ENCODE results near the gene TBCD.

Gene TBCD

DNA sequence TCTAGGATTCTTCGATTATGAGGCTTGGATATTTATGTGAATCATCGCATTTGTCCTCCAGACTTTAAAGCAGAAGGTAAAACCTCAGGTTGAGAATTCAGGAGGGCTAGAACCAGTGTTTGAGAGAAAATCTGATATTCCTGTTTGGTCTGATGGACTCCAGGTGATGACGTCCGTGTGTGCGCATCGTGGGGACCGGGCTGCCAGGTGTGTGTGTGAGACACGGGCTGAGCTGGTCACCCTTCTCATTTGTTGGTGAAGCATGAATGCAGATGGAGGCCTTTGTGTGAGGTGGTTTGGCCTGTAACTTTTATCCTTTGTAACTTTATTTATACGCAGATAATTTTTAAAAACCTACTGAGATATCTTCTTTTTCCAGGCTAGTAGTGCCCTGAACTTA is 45.2 kb downstream of the TBCD start:
- Histone ChIP-seq H3K79me2 (ENCODE audit: control insufficient read depth, insufficient read depth, low read length, unreplicated experiment) (no peaks in the 10 kb centered on the region), H3K4me3 (ENCODE audit: low read depth, low read length) (no peak overlapping the region), H3K27me3 (ENCODE audit: insufficient read depth, low read length) (no peaks in the 10 kb centered on the region), H3K4me1 (ENCODE audit: control insufficient read depth, insufficient read depth, low read length, unreplicated experiment) (no peaks in the 10 kb centered on the region), H2AFZ (ENCODE audit: low read length, unreplicated experiment) (no peak overlapping the region), H3K27ac (ENCODE audit: low read depth, low read length) (no peak overlapping the region), H3K36me3 (ENCODE audit: insufficient read depth, low read length) (peaks cover 6% of the 10 kb centered on the region; the same call in 1 of the 2 replicates)

DNA sequence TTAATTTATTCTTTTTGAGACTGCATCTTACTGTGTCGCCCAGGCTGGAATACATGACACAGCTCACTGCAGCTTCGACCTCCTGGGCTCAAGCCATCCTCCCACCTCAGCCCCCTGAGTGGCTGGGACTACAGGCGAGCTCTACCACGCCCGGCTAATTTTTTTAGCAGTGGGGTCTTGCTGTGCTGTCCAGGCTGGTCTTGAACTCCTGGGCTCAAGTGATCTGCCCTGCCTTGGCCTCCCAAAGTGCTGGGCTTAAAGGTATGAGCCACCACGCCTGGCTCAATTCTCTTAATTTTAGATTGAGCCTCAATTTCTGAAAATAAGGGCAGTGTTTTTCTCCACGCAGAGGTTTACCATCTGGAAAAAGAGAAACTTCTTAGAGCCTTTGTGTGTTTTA is 46.9 kb downstream of the TBCD start:
- Histone ChIP-seq H3K27ac (ENCODE audit: low read depth, low read length) (no peak overlapping the region), H3K36me3 (ENCODE audit: insufficient read depth, low read length) (peaks cover 6% of the 10 kb centered on the region; the same call in 1 of the 2 replicates), H3K4me3 (ENCODE audit: low read depth, low read length) (no peak overlapping the region), H3K79me2 (ENCODE audit: control insufficient read depth, insufficient read depth, low read length, unreplicated experiment) (peaks cover 6% of the 10 kb centered on the region), H3K27me3 (ENCODE audit: insufficient read depth, low read length) (no peaks in the 10 kb centered on the region), H3K4me1 (ENCODE audit: control insufficient read depth, insufficient read depth, low read length, unreplicated experiment) (peaks cover 7% of the 10 kb centered on the region), H2AFZ (ENCODE audit: low read length, unreplicated experiment) (no peak overlapping the region)

DNA sequence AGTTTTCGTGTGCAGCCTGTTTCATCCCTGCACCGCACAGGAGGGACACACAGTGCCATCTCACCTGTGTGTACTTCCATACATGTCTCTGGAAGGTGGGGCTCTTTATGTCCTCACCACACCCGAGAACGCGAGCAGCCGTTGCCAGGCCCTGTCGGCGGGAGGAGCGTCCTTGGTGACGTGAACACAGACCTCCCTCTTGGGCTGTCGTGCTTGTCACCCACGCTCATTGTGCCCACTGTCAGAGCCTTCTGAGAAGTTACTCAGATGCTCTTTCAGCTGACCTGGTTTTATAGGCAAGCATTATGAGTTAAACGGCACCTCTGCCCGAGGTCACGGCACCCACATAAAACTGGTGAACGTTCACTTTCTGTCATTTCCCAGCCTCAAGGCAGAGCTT is 47.7 kb downstream of the TBCD start:
- Histone ChIP-seq H3K4me3 (ENCODE audit: low read depth, low read length) (no peak overlapping the region), H3K27ac (ENCODE audit: low read depth, low read length) (no peak overlapping the region), H3K79me2 (ENCODE audit: control insufficient read depth, insufficient read depth, low read length, unreplicated experiment) (peaks cover 10% of the 10 kb centered on the region), H2AFZ (ENCODE audit: low read length, unreplicated experiment) (no peak overlapping the region), H3K27me3 (ENCODE audit: insufficient read depth, low read length) (no peaks in the 10 kb centered on the region), H3K4me1 (ENCODE audit: control insufficient read depth, insufficient read depth, low read length, unreplicated experiment) (peaks cover 7% of the 10 kb centered on the region), H3K36me3 (ENCODE audit: insufficient read depth, low read length) (peaks cover 6% of the 10 kb centered on the region; the same call in 1 of the 2 replicates)

DNA sequence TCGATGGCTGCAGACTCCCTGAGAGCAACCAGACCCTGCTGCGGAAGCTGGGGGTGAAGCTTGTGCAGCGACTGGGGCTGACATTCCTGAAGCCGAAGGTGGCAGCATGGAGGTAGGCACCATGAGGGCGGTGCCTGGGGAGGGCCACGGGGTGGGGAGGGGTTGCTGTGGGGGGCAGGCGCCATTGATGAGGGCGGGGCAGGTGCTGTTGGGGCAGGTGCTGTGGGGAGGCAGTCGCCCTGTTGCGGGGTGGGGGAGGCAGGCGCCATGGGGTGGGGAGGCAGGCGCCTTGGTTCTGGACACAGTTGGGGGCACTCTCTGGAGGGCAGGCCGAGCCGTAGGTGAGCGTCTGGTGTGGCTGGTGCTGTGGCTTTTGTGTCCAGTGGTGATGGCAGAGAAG is 49.0 kb downstream of the TBCD start:
- Histone ChIP-seq H3K27ac (ENCODE audit: low read depth, low read length) (no peak overlapping the region), H3K27me3 (ENCODE audit: insufficient read depth, low read length) (no peaks in the 10 kb centered on the region), H3K79me2 (ENCODE audit: control insufficient read depth, insufficient read depth, low read length, unreplicated experiment) (peaks cover 14% of the 10 kb centered on the region), H3K4me3 (ENCODE audit: low read depth, low read length) (no peak overlapping the region), H3K36me3 (ENCODE audit: insufficient read depth, low read length) (peaks cover 6% of the 10 kb centered on the region; the same call in 1 of the 2 replicates), H2AFZ (ENCODE audit: low read length, unreplicated experiment) (no peak overlapping the region), H3K4me1 (ENCODE audit: control insufficient read depth, insufficient read depth, low read length, unreplicated experiment) (peaks cover 12% of the 10 kb centered on the region)

DNA sequence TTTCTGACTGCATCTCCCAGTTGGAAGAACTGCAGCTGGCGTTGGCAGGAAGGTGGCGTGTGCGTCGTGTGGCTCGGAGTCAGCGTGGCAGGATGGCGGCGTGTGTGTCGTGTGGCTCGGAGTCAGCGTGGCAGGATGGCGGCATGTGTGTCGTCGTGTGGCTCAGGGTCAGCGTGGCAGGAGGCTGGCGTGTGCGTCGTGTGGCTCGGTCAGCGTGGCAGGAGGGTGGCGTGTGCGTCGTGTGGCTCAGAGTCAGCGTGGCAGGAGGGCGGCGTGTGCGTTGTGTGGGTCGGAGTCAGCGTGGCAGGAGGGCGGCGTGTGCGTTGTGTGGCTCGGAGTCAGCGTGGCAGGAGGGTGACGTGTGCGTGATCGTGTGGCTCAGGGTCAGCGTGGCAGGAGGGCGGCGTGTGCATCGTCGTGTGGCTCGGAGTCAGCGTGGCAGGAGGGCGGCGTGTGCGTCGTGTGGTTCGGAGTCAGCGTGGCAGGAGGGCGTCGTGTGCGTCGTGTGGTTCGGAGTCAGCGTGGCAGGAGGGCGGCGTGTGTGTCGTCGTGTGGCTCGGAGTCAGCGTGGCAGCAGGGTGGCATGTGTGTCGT is 49.6 kb downstream of the TBCD start:
- no peak overlapping the region for H3K27ac ChIP-seq (ENCODE audit: low read depth, low read length)
- H3K36me3 ChIP-seq (ENCODE audit: insufficient read depth, low read length): peaks cover 6% of the 10 kb centered on the region; the same call in 1 of the 2 replicates
- peaks cover 12% of the 10 kb centered on the region for H3K4me1 ChIP-seq (ENCODE audit: control insufficient read depth, insufficient read depth, low read length, unreplicated experiment)
- no peaks in the 10 kb centered on the region for H3K27me3 ChIP-seq (ENCODE audit: insufficient read depth, low read length)
- H3K4me3 ChIP-seq (ENCODE audit: low read depth, low read length): peak overlapping the region; percentile 82; the same call in 1 of the 2 replicates
- H2AFZ ChIP-seq (ENCODE audit: low read length, unreplicated experiment): no peak overlapping the region
- peaks cover 14% of the 10 kb centered on the region for H3K79me2 ChIP-seq (ENCODE audit: control insufficient read depth, insufficient read depth, low read length, unreplicated experiment)

DNA sequence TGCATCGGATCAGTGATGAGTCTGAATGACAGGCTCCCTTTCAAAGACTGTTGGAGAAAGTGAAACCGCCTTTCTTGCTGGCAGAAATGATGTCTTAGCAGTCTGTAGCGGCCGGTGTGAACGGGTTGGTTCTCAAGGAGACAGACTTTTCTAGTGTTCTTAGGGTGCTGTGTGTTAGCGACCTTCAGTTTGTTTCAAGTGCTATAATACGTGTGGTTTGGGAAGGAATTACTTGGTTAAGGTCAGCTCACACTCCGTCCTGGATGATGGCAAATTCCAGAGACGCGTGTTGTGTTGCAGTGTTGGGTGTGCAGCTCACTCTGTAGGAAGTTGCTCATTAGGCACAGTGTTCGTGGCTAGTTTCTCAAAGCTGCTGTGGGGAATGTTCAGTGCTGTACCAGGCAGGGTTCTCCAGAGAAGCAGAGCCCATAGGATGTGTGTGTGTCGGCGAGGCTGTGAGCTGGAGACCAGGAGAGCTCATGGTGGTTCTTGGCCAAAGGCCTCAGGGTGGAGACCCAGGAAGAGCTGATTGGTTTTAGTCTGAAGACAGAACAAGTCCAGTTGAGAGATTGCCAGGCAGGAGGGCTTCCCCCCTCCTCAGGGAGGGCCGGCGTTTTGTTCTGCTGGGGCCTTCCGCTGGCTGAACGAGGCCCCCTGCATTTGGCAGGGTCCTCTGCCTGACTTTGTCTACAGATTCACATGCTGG is 50.4 kb downstream of the TBCD start:
- Histone ChIP-seq H3K4me1 (ENCODE audit: control insufficient read depth, insufficient read depth, low read length, unreplicated experiment) (peaks cover 12% of the 10 kb centered on the region), H2AFZ (ENCODE audit: low read length, unreplicated experiment) (peak overlapping the region; percentile 89), H3K36me3 (ENCODE audit: insufficient read depth, low read length) (peaks cover 6% of the 10 kb centered on the region; the same call in 1 of the 2 replicates), H3K27me3 (ENCODE audit: insufficient read depth, low read length) (no peaks in the 10 kb centered on the region), H3K27ac (ENCODE audit: low read depth, low read length) (peak overlapping the region; percentile 80), H3K79me2 (ENCODE audit: control insufficient read depth, insufficient read depth, low read length, unreplicated experiment) (peaks cover 14% of the 10 kb centered on the region), H3K4me3 (ENCODE audit: low read depth, low read length) (peak overlapping the region; percentile 82)

DNA sequence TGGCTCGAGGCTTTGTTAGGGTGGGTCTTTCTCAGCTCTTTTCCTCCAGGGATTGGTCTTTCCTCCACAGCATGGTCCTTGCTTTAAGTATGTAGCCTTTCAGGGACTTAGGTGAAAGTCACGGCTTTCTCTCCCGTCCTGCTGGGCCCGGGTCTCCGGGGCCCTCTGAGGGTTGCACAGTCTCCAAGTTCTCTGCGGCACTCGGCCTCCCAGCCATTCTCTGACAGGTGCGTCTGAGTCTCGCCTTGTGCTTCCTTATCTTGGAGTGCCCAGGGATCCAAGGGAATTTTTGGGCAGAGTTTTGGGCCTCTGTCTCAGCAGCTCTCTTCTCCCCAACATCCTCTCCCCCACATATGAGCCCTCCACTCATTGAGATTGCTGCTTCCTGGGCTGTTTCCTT is 51.3 kb downstream of the TBCD start:
- Histone ChIP-seq H3K79me2 (ENCODE audit: control insufficient read depth, insufficient read depth, low read length, unreplicated experiment) (peaks cover 14% of the 10 kb centered on the region), H3K27me3 (ENCODE audit: insufficient read depth, low read length) (no peaks in the 10 kb centered on the region), H3K4me3 (ENCODE audit: low read depth, low read length) (no peak overlapping the region), H3K27ac (ENCODE audit: low read depth, low read length) (no peak overlapping the region), H3K36me3 (ENCODE audit: insufficient read depth, low read length) (peaks cover 6% of the 10 kb centered on the region; the same call in 1 of the 2 replicates), H3K4me1 (ENCODE audit: control insufficient read depth, insufficient read depth, low read length, unreplicated experiment) (peaks cover 12% of the 10 kb centered on the region), H2AFZ (ENCODE audit: low read length, unreplicated experiment) (no peak overlapping the region)

DNA sequence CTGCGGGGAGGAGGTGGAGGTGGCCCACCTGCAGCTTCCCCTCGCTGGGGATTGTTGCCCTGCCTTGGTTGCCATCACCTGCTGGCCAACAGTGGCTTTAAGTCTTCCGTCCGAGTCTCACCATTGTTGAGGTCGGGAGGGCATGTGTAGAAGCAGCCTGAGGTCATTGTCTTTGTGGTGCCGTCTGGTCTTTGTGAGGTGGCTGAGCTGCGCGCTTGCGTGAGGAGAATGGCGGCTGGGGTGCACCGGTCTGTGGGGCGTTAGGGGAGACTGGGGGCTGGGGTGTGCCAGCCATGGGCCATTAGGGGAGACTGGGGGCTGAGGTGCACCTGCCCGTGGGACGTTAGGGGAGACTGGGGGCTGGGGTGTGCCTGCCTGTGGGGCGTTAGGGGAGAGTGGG is 51.7 kb downstream of the TBCD start:
- Histone ChIP-seq H3K36me3 (ENCODE audit: insufficient read depth, low read length) (peaks cover 6% of the 10 kb centered on the region; the same call in 1 of the 2 replicates), H3K27me3 (ENCODE audit: insufficient read depth, low read length) (no peaks in the 10 kb centered on the region), H3K27ac (ENCODE audit: low read depth, low read length) (no peak overlapping the region), H2AFZ (ENCODE audit: low read length, unreplicated experiment) (no peak overlapping the region), H3K4me1 (ENCODE audit: control insufficient read depth, insufficient read depth, low read length, unreplicated experiment) (peaks cover 12% of the 10 kb centered on the region), H3K79me2 (ENCODE audit: control insufficient read depth, insufficient read depth, low read length, unreplicated experiment) (peaks cover 14% of the 10 kb centered on the region), H3K4me3 (ENCODE audit: low read depth, low read length) (no peak overlapping the region)

DNA sequence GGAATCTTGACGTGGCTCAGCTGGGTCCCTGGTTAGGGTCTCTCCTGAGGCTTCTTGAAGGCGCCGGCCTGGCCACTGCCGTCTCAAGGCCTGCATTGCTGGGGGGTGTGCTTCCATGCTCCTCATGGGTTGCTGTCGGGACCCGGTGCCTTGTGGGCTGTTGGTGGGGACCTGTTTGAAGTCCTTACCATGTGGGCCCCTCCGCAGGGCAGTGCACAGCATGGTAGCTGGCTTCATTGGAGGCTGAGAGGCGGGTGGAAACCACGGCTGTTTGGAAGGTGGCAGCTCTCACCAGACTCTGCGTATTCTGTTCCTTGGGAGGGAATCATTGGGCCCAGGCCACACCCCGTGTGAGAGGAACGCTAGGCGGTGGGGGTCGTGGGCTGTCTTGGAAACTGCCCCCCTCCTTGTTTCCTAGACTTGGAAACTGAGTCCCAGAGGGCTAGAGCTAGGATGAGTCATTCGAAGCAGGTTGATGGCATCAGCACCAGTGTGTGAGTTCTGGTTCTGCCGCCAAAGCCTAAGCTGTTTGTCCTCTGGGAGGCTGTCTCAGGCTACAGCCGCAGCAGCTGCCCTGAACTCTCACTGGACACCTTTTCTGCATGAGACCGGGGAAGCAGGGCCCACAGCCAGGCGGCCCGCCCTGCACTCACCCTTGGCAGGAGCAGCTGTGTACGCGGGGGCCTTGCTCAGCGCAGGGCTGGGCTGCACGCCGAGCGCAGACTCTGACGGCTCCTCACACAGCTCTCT is 52.8 kb downstream of the TBCD start:
- H3K4me1 ChIP-seq (ENCODE audit: control insufficient read depth, insufficient read depth, low read length, unreplicated experiment): peaks cover 12% of the 10 kb centered on the region
- H3K36me3 ChIP-seq (ENCODE audit: insufficient read depth, low read length): peaks cover 6% of the 10 kb centered on the region; the same call in 1 of the 2 replicates
- no peak overlapping the region for H3K4me3 ChIP-seq (ENCODE audit: low read depth, low read length)
- H3K79me2 ChIP-seq (ENCODE audit: control insufficient read depth, insufficient read depth, low read length, unreplicated experiment): peaks cover 14% of the 10 kb centered on the region
- no peak overlapping the region for H3K27ac ChIP-seq (ENCODE audit: low read depth, low read length)
- H3K27me3 ChIP-seq (ENCODE audit: insufficient read depth, low read length): no peaks in the 10 kb centered on the region
- H2AFZ ChIP-seq (ENCODE audit: low read length, unreplicated experiment): no peak overlapping the region

DNA sequence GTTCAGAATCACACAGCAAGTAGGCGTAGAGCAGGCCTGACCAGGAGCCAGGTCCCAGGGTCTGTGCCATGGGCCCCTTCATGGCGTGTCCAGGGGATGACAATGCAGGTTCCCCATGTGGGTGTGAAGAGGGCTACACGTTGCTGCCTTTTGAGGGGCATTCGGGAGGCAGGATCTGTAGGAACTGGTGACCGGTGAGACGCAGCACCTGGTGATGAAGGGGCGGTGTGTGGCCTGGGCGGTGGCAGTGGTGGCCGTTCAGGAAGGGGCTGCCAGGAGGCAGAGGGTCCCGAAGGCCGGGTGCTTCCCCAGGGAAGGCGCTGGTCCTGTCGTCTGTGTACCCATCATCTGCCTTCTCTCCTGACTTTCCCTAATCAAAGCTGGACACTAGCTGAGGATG is 53.4 kb downstream of the TBCD start:
- peaks cover 14% of the 10 kb centered on the region for H3K79me2 ChIP-seq (ENCODE audit: control insufficient read depth, insufficient read depth, low read length, unreplicated experiment)
- H2AFZ ChIP-seq (ENCODE audit: low read length, unreplicated experiment): no peak overlapping the region
- no peak overlapping the region for H3K27ac ChIP-seq (ENCODE audit: low read depth, low read length)
- peaks cover 3% of the 10 kb centered on the region; the same call in 1 of the 2 replicates for H3K36me3 ChIP-seq (ENCODE audit: insufficient read depth, low read length)
- no peaks in the 10 kb centered on the region for H3K27me3 ChIP-seq (ENCODE audit: insufficient read depth, low read length)
- H3K4me1 ChIP-seq (ENCODE audit: control insufficient read depth, insufficient read depth, low read length, unreplicated experiment): peaks cover 12% of the 10 kb centered on the region
- no peak overlapping the region for H3K4me3 ChIP-seq (ENCODE audit: low read depth, low read length)

Measured in ACC112 (cell line).